HG02970 (cell line): Measurements from ENCODE around the gene CMTM8.

Experiments used
- ATAC-seq: cut with Tn5 transposase; IDR thresholded peaks from one replicate; pipeline ENCODE4 v1.9.1; 2021; ENCODE audit warnings: mild to moderate bottlenecking, moderate library complexity, moderate number of reproducible peaks; ENCODE audit not compliant: unreplicated experiment, low FRiP score

CMTM8 gene

GRCh38 chr3:32325201-32325600, 86.7 kb downstream of the CMTM8 start:
- ATAC-seq = no peak

DNA sequence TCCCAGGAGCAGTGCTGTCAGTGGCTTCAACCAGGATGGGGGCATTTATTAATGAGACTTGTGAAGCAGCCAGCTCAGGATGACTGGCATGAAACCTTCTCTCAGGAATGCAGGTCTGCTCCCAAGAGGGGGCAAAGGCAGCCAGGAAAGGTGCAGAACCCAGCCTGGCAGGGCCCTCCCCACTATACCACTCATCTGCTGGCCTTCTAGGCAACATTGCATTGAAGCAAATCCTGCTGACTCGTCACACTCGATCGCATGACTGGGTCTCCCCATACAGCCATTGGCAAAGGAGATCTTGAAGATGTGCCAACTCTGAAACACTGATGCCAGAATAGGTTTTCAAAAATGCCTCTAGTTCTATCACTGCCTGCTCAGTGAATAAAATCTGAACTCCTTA, 87.4 kb downstream of the CMTM8 start:
- no peak for ATAC-seq

- ATAC-seq = no peak
Observed at GRCh38 chr3:32326795-32327194, 88.3 kb downstream of the CMTM8 start.

GRCh38 chr3:32334675-32335074, 96.2 kb downstream of the CMTM8 start:
- no peak for ATAC-seq

DNA sequence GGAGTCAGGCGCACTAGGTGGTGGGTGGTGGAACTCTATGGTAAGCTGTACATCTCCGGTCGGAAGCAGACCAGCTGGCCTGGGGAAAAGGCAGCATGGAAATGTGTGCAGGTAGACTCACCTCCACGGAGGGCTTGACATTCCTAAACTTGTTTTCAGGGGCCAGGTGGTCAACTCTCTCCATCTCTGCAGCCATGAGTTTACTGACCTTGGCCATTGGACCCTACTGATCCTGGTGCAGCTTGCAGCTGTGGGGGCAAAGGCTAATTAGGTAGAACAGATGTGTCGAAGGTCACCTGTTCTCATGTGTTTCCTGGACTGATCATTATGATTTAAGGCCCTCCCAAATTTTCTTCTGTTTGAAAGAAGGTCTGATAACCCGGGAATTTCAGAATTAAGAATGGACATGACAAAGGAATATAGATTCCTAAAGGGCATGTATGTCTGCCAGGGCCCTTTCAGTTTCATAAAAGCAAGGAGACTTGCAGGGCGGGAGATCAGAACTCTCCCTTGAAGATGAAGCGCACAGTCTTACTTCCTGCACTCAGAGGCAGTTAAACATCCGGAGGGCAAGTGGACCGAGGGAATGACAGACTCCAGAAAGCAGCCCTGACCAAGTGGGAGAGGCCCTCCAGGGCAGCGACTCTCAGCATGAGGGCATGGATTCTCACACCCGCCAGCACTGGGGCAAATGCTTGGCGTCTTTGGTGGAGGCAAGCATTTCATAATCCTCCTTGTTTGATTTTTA, 97.1 kb downstream of the CMTM8 start:
- ATAC-seq = no peak

DNA sequence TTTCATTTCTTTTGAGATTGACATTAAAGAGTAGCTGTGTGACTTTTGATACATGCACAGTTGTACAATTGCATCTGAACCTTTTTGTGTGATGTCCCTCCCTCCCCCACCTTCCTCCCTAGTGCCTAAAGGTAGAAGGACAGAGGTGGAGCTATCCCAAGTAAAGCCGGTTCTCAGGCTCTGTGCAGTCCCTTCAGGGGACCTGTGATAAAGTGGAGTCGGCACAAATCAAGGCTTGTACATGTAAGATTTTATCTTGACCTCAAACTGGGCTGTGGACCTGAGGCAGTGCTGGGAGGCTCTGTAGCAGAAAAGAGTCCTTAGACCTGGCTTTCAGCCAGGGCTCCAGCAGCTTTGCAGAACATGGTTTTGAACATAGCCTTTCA, 97.6 kb downstream of the CMTM8 start:
- ATAC-seq = no peak

GRCh38 chr3:32337505-32337904, 99.0 kb downstream of the CMTM8 start:
- no peak for ATAC-seq

DNA sequence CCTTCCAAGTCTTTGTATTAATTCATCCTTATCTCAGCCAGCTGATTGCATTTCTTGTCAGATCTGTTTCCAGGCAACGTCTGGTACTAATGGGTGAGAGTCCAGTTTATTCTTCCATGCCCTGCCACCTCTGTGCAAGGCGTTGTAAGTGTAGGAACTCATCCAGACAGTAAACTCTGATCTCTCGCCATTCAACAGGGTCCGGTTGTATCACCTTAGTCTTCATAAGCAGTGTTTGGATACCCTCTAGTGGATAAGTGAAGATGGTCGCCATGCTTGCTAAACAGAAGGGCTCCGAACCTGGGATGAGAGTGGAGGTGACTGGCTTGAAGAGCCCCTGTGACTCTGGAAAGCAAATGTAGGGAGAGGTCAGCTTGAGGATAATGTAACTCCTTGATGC, 101.6 kb downstream of the CMTM8 start:
- no peak for ATAC-seq

GRCh38 chr3:32340611-32341365, 102.3 kb downstream of the CMTM8 start:
- no peak for ATAC-seq

DNA sequence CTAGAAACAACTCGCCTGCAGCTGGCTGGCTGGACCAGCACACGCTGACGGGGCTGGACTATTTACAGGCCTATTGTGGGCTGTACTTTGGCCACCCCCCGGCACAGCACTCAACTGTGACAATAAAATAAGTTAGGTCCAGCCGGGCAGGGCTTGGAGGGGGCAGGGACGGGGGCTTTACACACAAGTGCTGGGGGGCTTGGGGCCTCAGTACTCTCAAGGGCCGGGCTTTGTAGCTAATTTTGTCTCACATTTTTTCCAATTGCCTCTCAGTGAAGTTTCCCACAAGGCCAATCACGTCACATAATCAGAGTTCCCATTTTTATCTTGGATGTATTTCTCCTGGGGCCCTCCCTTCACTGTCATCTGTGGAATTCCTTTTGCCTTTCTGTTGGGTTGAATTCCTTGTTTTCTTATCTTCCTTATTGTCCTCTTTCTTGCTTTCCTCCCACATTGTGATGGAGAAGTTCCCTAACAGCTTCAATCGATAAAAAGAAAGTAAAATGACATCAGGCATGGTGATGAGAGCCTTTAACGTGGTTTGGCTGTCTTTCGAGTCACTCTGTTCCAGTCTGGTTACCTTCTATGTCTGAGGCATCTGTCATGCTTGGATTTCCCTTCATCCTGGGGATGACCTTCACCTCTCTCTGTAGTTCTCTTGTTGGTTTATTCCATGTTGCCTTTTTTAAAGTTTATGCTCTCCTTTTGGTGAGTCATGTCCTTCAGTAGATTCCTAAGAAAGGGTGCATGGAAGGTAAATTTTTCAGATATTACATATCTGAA, 109.1 kb downstream of the CMTM8 start:
- ATAC-seq = no peak

DNA sequence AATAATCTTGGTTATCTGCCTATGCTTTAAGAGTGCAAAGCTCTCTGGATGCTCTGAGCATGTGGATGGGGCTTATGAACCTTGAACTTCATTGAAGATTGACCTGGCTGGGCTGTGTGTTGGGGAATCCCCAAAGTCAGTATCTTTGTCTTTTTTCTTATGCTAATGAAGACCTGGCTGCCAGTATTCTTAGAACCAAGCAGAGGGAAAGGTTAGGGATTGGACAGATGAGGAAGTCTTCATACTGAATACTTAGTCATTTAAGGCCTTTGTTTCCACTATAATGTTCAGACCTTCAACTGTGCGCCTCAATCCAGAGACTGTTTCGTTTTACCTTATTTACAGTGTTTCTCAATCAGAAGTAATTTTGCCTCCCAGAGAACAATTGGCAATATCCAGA, 110.7 kb downstream of the CMTM8 start:
- ATAC-seq = no peak

GRCh38 chr3:32352563-32352962, 114.1 kb downstream of the CMTM8 start:
- ATAC-seq = no peak

- ATAC-seq = no peak
Observed at GRCh38 chr3:32353351-32353750, 114.9 kb downstream of the CMTM8 start.

DNA sequence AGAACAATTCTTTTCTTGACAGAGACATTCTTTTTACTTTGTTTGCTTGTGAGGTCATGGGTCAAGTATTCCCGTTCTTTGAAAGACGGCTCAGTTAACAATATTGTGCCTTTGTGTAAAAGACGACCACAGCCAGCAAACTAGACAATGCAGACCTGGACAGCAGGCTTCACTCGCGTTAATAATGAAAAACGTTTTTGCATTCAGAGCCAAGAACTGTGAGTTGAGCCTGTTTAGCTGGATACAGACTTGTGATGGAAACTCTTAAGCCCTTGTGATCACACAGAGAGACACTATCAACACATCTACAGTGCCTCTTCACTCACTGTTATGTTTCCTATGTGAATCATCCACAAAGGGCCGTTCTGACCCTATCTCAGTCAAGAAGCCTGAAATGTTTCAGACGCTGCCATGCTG, 115.9 kb downstream of the CMTM8 start:
- ATAC-seq = no peak

- no peak for ATAC-seq
Observed at GRCh38 chr3:32355751-32356291, 117.3 kb downstream of the CMTM8 start.

GRCh38 chr3:32359766-32360492, 121.4 kb downstream of the CMTM8 start:
- ATAC-seq = no peak

DNA sequence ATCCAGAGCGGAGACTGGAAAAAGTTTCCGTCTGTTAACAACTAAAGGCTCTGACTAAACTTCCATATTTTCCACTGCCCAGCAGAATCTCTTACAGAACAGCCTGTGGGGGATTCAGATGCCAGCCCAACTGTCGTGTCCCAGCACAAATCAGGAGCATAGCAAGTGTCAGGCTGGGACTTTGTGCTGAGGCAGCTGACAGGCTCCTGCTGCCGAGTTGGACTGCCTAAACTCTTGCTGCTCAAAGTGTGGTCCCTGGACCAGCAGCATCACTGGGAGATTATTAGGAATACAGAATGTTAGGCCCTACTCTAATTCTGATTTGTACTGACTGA, 122.0 kb downstream of the CMTM8 start:
- no peak for ATAC-seq

DNA sequence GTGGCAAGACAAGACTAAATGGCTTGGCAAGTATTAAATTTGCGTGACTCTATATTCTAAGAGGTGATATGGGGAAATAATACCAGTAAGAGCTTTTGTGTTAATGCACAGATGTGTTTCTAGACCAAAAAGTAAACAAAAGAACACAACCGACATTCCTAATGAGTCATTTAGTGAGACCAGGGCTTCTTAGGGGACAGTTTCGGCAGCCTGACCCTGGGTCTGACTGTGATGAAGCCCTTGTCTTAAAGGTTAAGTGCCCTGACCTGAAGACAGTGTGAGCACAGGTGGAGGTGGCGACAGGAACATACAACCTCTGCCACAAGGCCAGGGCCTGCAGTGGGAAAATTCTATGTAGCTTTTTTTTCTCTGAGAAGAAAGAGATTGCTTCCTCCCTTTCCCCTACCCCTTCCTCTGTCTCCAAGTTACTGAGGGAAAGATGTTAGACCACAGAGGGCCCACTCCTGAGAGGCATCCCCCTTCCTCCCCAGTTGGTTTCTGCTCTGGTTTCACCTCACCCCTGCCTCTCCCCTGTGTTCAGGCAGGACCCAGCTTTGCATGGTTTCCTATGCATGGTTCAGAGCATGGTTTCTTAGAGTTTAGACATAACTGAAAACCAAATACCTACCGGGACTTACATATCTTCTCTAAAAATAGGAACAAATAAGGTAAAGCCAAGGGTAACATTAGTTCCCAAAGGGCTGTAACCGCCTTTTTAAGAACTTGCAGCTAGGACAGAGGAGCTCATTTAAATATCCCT, 128.3 kb downstream of the CMTM8 start:
- no peak for ATAC-seq

DNA sequence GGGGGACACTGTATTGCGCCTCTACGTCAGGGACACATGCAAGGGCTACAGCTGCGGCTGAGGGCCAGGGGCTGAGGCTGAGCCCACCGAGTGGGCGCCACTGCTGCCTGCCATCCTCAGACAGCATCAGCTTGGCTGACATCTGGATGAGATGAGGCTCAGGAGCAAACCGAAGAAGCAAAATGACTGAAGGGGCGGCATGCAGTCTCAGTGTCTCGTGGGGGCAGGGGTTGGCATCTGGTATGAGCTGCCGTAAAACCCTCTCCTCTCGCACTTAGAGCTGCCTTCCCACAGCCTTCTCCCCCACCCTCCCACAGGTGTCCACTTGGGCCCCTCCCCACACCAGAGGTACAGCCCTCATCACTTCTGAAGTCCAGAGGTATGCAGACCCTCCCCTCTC, 129.0 kb downstream of the CMTM8 start:
- no peak for ATAC-seq
